ENCODE results near the gene GABBR2. TPM values are rescaled to one million over a fixed set of nuclear protein-coding genes. Genes with fewer than 3 reads are reported as not detected.

Gene GABBR2
- total and polyA plus RNA-seq, 8 donors: 0.41 to 2.3 (median 0.79) TPM

DNA sequence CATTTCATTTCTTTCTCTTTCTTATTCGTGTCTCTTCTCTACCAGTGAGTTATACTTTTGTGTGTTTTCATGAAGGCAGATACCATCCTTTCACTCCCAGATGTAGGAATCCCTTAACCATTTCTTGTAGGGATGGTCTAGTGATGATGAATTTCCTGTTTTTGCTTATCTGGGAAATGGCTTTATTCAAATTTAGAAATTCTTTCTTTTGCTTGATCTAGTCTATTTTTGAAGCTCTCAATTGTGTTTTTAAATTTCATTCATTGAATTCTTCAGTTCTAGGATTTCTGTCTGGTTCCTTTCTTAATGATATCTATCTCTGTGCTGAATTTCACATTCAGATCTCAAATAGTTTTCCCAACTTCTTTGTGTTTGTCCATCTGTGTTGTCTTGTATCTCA, 357.4 kb downstream of the GABBR2 start:
- no peak overlapping the region for H3K27ac ChIP-seq
- no peaks in the 10 kb centered on the region for H3K9me3 ChIP-seq
- ATAC-seq (no peak), DNase-seq (no peak)
- intact Hi-C loops (cut with DNase I): no loop called here
- no peaks in the 10 kb centered on the region for H3K4me1 ChIP-seq
- H3K36me3 ChIP-seq: no peaks in the 10 kb centered on the region
- H3K27me3 ChIP-seq: peaks cover 0 to 5% of the 10 kb centered on the region in 2 donors
- TF ChIP-seq, protein P1, sequence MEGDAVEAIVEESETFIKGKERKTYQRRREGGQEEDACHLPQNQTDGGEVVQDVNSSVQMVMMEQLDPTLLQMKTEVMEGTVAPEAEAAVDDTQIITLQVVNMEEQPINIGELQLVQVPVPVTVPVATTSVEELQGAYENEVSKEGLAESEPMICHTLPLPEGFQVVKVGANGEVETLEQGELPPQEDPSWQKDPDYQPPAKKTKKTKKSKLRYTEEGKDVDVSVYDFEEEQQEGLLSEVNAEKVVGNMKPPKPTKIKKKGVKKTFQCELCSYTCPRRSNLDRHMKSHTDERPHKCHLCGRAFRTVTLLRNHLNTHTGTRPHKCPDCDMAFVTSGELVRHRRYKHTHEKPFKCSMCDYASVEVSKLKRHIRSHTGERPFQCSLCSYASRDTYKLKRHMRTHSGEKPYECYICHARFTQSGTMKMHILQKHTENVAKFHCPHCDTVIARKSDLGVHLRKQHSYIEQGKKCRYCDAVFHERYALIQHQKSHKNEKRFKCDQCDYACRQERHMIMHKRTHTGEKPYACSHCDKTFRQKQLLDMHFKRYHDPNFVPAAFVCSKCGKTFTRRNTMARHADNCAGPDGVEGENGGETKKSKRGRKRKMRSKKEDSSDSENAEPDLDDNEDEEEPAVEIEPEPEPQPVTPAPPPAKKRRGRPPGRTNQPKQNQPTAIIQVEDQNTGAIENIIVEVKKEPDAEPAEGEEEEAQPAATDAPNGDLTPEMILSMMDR (IDR thresholded peaks at IDR 0.05): no peak
- H3K4me3 ChIP-seq: no peak overlapping the region

DNA sequence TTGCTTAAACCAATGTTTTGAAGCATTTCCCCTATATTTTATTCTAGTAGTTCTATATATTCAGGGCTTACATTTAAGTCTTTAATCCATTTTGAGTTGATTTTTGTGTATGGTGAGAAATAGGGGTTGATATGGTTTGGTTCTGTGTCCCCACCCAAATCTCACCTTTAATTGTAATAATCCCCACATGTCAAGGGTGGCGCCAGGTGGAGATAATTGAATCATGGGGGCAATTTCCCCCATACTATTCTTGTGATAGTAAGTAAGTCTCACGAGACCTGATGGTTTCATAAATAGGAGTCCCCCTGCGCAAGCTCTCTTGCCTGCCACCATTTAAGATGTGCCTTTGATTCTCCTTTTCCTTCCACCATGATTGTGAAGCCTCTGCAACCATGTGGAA, 361.1 kb downstream of the GABBR2 start:
- TF ChIP-seq, protein P1 (IDR thresholded peaks at IDR 0.05): no peak
- Histone ChIP-seq H3K4me3 (no peak overlapping the region), H3K36me3 (no peaks in the 10 kb centered on the region), H3K27ac (no peak overlapping the region), H3K9me3 (no peaks in the 10 kb centered on the region), H3K4me1 (no peaks in the 10 kb centered on the region), H3K27me3 (peaks cover 0 to 5% of the 10 kb centered on the region in 2 donors)
- ATAC-seq (no peak), DNase-seq (no peak)
- intact Hi-C loops (cut with DNase I): no loop called here

DNA sequence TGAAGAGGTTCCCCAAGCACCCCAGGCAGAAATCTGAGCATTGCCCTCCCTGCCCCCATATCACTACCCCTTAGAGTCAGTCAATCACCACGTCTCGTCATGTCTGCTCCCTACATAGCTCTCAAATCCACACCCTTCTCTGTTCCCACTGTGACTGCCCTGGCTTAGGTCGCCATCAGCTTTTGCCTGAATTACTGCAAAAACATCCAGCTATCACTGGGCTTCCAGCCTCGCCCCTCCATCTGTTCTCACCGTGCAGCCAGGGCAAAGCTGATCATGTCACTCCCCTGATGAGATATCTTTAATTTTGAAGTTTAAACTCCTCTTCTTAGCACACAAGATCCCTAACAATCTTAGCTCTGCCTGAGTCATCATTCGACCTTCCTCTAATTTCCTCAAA, 363.7 kb downstream of the GABBR2 start:
- no peak for DNase-seq
- no peaks in the 10 kb centered on the region for H3K9me3 ChIP-seq
- H3K4me1 ChIP-seq: no peaks in the 10 kb centered on the region
- no peaks in the 10 kb centered on the region for H3K36me3 ChIP-seq
- peaks cover 0 to 5% of the 10 kb centered on the region in 2 donors for H3K27me3 ChIP-seq
- H3K4me3 ChIP-seq: no peak overlapping the region
- ATAC-seq: no peak
- no peak overlapping the region for H3K27ac ChIP-seq
- intact Hi-C loops (cut with DNase I): no loop called here
- TF ChIP-seq, protein P1 (IDR thresholded peaks at IDR 0.05): no peak

DNA sequence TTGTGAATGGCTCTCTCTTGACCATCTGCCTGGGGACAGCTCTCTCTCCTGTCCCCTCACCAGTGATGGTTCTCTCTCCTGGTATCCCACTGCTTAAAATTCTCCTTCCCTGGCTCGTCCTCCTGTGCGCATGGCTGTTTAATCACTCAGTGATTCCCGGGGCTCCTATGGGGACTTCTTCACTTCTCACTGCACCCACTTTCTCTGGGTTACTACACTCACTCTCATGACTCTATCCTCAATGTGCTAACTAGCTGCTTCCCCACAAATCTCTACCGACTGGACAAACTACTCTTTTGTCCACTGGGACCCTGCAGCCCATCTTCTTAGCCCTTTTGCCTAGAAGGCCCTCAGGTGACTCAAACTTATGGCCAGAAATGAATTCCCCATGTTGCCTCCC, 364.2 kb downstream of the GABBR2 start:
- Histone ChIP-seq H3K9me3 (no peaks in the 10 kb centered on the region), H3K36me3 (no peaks in the 10 kb centered on the region), H3K27ac (no peak overlapping the region), H3K27me3 (peaks cover 0 to 5% of the 10 kb centered on the region in 2 donors), H3K4me3 (no peak overlapping the region), H3K4me1 (no peaks in the 10 kb centered on the region)
- intact Hi-C loops (cut with DNase I): no loop called here
- DNase-seq: no peak
- ATAC-seq: no peak
- TF ChIP-seq, protein P1 (IDR thresholded peaks at IDR 0.05): no peak

DNA sequence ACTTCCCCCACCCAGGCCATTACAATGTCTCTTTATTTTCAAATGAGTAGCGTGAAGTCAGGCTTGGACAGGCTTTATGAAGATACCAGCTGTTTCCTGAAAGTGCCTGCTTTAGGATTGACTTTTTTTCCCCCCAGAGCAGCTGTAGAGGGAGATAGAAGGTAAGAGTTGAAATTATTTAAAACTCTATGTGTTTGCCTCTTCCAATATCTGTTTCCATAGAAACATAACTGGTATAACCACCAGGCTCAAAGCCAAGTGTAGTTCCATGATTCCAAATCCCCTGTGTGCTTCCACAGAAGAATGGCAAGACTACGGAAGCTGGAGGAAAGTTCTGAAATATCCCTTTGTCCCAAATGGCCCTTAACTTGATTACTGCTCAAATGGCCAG, 365.9 kb downstream of the GABBR2 start:
- H3K9me3 ChIP-seq: no peaks in the 10 kb centered on the region
- peaks cover 0 to 4% of the 10 kb centered on the region in 2 donors for H3K27me3 ChIP-seq
- TF ChIP-seq, protein P1 (IDR thresholded peaks at IDR 0.05): no peak
- no peak overlapping the region for H3K27ac ChIP-seq
- DNase-seq: no peak
- H3K36me3 ChIP-seq: no peaks in the 10 kb centered on the region
- intact Hi-C loops (cut with DNase I): no loop called here
- no peaks in the 10 kb centered on the region for H3K4me1 ChIP-seq
- no peak for ATAC-seq
- no peak overlapping the region for H3K4me3 ChIP-seq

Measured in left lung (tissue), 10 donors.